ENCODE data around the gene MAX. TPM values are rescaled to one million over a fixed set of nuclear protein-coding genes. Genes with fewer than 3 reads are reported as not detected.
"Not testable (repeated sequence)": the region's sequence is repeated elsewhere in the genome, so short reads cannot be mapped to it uniquely, and the experiment has no call there.

MAX gene
- total and polyA plus RNA-seq, 9 donors = 26.2 to 43.7 (median 35.2) TPM

GRCh38 chr14:65092349-65092748, 10.0 kb downstream of the MAX start:
- no peak for DNase-seq
- no peaks in the 10 kb centered on the region for H3K27me3 ChIP-seq (ENCODE audit: control insufficient read depth, insufficient read depth, low read length)
- no peak overlapping the region for H3K27ac ChIP-seq (ENCODE audit: low read length)
- no peak overlapping the region for H3K4me3 ChIP-seq (ENCODE audit: low read length)
- H3K9me3 ChIP-seq (replicated peaks; ENCODE audit: control insufficient read depth, low read depth, low read length) = peaks cover 2% of the 10 kb centered on the region
- peaks cover 66% of the 10 kb centered on the region for H3K36me3 ChIP-seq (ENCODE audit: control insufficient read depth, insufficient read depth, low read length)
- no CpG with 5 or more reads among the region's 2 CpGs for WGBS (ENCODE audit: insufficient coverage)
- H3K4me1 ChIP-seq (ENCODE audit: control insufficient read depth, insufficient read depth, low read length) = peaks cover 15% of the 10 kb centered on the region

- not testable (repeated sequence) for H3K4me1 ChIP-seq (ENCODE audit: control insufficient read depth, insufficient read depth, low read length); H3K27ac ChIP-seq (ENCODE audit: low read length); DNase-seq; H3K4me3 ChIP-seq (ENCODE audit: low read length); H3K27me3 ChIP-seq (ENCODE audit: control insufficient read depth, insufficient read depth, low read length); H3K9me3 ChIP-seq (replicated peaks; ENCODE audit: control insufficient read depth, low read depth, low read length)
- WGBS (ENCODE audit: insufficient coverage) = 100% methylated on average over 2 of the region's 8 CpGs
- peaks cover 65% of the 10 kb centered on the region for H3K36me3 ChIP-seq (ENCODE audit: control insufficient read depth, insufficient read depth, low read length)
Observed at GRCh38 chr14:65087835-65088234, 14.5 kb downstream of the MAX start.

- not testable (repeated sequence) for H3K27ac ChIP-seq (ENCODE audit: low read length); H3K4me3 ChIP-seq (ENCODE audit: low read length); H3K9me3 ChIP-seq (replicated peaks; ENCODE audit: control insufficient read depth, low read depth, low read length); H3K4me1 ChIP-seq (ENCODE audit: control insufficient read depth, insufficient read depth, low read length); H3K27me3 ChIP-seq (ENCODE audit: control insufficient read depth, insufficient read depth, low read length); DNase-seq
- H3K36me3 ChIP-seq (ENCODE audit: control insufficient read depth, insufficient read depth, low read length) = peaks cover 63% of the 10 kb centered on the region
- WGBS (ENCODE audit: insufficient coverage) = 98% methylated on average over 3 of the region's 4 CpGs
Observed at GRCh38 chr14:65086686-65087085, 15.6 kb downstream of the MAX start.

- no peak overlapping the region for H3K27ac ChIP-seq (ENCODE audit: low read length)
- no CpG with 5 or more reads among the region's 6 CpGs for WGBS (ENCODE audit: insufficient coverage)
- no peak for DNase-seq
- no peaks in the 10 kb centered on the region for H3K4me1 ChIP-seq (ENCODE audit: control insufficient read depth, insufficient read depth, low read length)
- no peak overlapping the region for H3K4me3 ChIP-seq (ENCODE audit: low read length)
- peaks cover 50% of the 10 kb centered on the region for H3K36me3 ChIP-seq (ENCODE audit: control insufficient read depth, insufficient read depth, low read length)
- no peaks in the 10 kb centered on the region for H3K27me3 ChIP-seq (ENCODE audit: control insufficient read depth, insufficient read depth, low read length)
- peaks cover 2% of the 10 kb centered on the region for H3K9me3 ChIP-seq (replicated peaks; ENCODE audit: control insufficient read depth, low read depth, low read length)
Observed at GRCh38 chr14:65084554-65085505, 17.5 kb downstream of the MAX start.

- Histone ChIP-seq H3K27me3 (ENCODE audit: control insufficient read depth, insufficient read depth, low read length) (no peaks in the 10 kb centered on the region), H3K36me3 (ENCODE audit: control insufficient read depth, insufficient read depth, low read length) (peaks cover 51% of the 10 kb centered on the region), H3K9me3 (replicated peaks; ENCODE audit: control insufficient read depth, low read depth, low read length) (no peaks in the 10 kb centered on the region), H3K4me1 (ENCODE audit: control insufficient read depth, insufficient read depth, low read length) (peaks cover 4% of the 10 kb centered on the region), H3K4me3 (ENCODE audit: low read length) (no peak overlapping the region), H3K27ac (ENCODE audit: low read length) (no peak overlapping the region)
- no peak for DNase-seq
- 71% methylated on average over 1 of the region's 2 CpGs for WGBS (ENCODE audit: insufficient coverage)
Observed at GRCh38 chr14:65082930-65083329, 19.4 kb downstream of the MAX start.

GRCh38 chr14:65080960-65081747, 21.2 kb downstream of the MAX start:
- peaks cover 4% of the 10 kb centered on the region for H3K4me1 ChIP-seq (ENCODE audit: control insufficient read depth, insufficient read depth, low read length)
- DNase-seq = no peak
- H3K9me3 ChIP-seq (replicated peaks; ENCODE audit: control insufficient read depth, low read depth, low read length) = no peaks in the 10 kb centered on the region
- no peak overlapping the region for H3K27ac ChIP-seq (ENCODE audit: low read length)
- H3K27me3 ChIP-seq (ENCODE audit: control insufficient read depth, insufficient read depth, low read length) = no peaks in the 10 kb centered on the region
- WGBS (ENCODE audit: insufficient coverage) = 67% methylated on average over 1 of the region's 2 CpGs
- H3K4me3 ChIP-seq (ENCODE audit: low read length) = no peak overlapping the region
- peaks cover 52% of the 10 kb centered on the region for H3K36me3 ChIP-seq (ENCODE audit: control insufficient read depth, insufficient read depth, low read length)

GRCh38 chr14:65079768-65080167, 22.5 kb downstream of the MAX start:
- no peaks in the 10 kb centered on the region for H3K9me3 ChIP-seq (replicated peaks; ENCODE audit: control insufficient read depth, low read depth, low read length)
- H3K36me3 ChIP-seq (ENCODE audit: control insufficient read depth, insufficient read depth, low read length) = peaks cover 53% of the 10 kb centered on the region
- DNase-seq = no peak
- H3K4me1 ChIP-seq (ENCODE audit: control insufficient read depth, insufficient read depth, low read length) = peaks cover 5% of the 10 kb centered on the region
- H3K27ac ChIP-seq (ENCODE audit: low read length) = no peak overlapping the region
- H3K4me3 ChIP-seq (ENCODE audit: low read length) = no peak overlapping the region
- no peaks in the 10 kb centered on the region for H3K27me3 ChIP-seq (ENCODE audit: control insufficient read depth, insufficient read depth, low read length)
- WGBS (ENCODE audit: insufficient coverage) = 95% methylated on average over 3 of the region's 5 CpGs

GRCh38 chr14:65079201-65079600, 23.1 kb downstream of the MAX start:
- no peak for DNase-seq
- 86% methylated on average over 5 of the region's 6 CpGs for WGBS (ENCODE audit: insufficient coverage)
- H3K27me3 ChIP-seq (ENCODE audit: control insufficient read depth, insufficient read depth, low read length) = no peaks in the 10 kb centered on the region
- peaks cover 56% of the 10 kb centered on the region for H3K36me3 ChIP-seq (ENCODE audit: control insufficient read depth, insufficient read depth, low read length)
- no peak overlapping the region for H3K4me3 ChIP-seq (ENCODE audit: low read length)
- H3K9me3 ChIP-seq (replicated peaks; ENCODE audit: control insufficient read depth, low read depth, low read length) = no peaks in the 10 kb centered on the region
- H3K27ac ChIP-seq (ENCODE audit: low read length) = no peak overlapping the region
- H3K4me1 ChIP-seq (ENCODE audit: control insufficient read depth, insufficient read depth, low read length) = peaks cover 10% of the 10 kb centered on the region

- WGBS (ENCODE audit: insufficient coverage) = no CpG with 5 or more reads among the region's 2 CpGs
- Histone ChIP-seq H3K4me1 (ENCODE audit: control insufficient read depth, insufficient read depth, low read length) (peaks cover 18% of the 10 kb centered on the region), H3K4me3 (ENCODE audit: low read length) (no peak overlapping the region), H3K9me3 (replicated peaks; ENCODE audit: control insufficient read depth, low read depth, low read length) (no peaks in the 10 kb centered on the region), H3K27me3 (ENCODE audit: control insufficient read depth, insufficient read depth, low read length) (no peaks in the 10 kb centered on the region), H3K27ac (ENCODE audit: low read length) (no peak overlapping the region), H3K36me3 (ENCODE audit: control insufficient read depth, insufficient read depth, low read length) (peaks cover 56% of the 10 kb centered on the region)
- no peak for DNase-seq
Observed at GRCh38 chr14:65077318-65077717, 25.0 kb downstream of the MAX start.

GRCh38 chr14:65075628-65076325, 26.5 kb downstream of the MAX start:
- WGBS (ENCODE audit: insufficient coverage) = 83% methylated on average over 9 of the region's 17 CpGs
- peaks cover 49% of the 10 kb centered on the region for H3K36me3 ChIP-seq (ENCODE audit: control insufficient read depth, insufficient read depth, low read length)

More at GRCh38 chr14:65075628-65076325, 26.5 kb downstream of the MAX start:
- Histone ChIP-seq H3K9me3 (replicated peaks; ENCODE audit: control insufficient read depth, low read depth, low read length) (no peaks in the 10 kb centered on the region), H3K27me3 (ENCODE audit: control insufficient read depth, insufficient read depth, low read length) (no peaks in the 10 kb centered on the region), H3K27ac (ENCODE audit: low read length) (no peak overlapping the region), H3K4me1 (ENCODE audit: control insufficient read depth, insufficient read depth, low read length) (peaks cover 28% of the 10 kb centered on the region), H3K4me3 (ENCODE audit: low read length) (no peak overlapping the region)
- no peak for DNase-seq
